PFSK-1 (cell line): ENCODE data around the gene AATF.

Experiments used
- FOXP2 ChIP-seq: optimal IDR thresholded peaks from 2 replicates; pipeline ENCODE3; 2011; ENCODE audit warnings: borderline replicate concordance, control low read depth, inconsistent platforms; ENCODE audit not compliant: insufficient read depth; ENCODE audit errors: extremely low read length, extremely low read depth
- POLR2AphosphoS5 ChIP-seq: IDR thresholded peaks from 2 replicates; pipeline ENCODE4 v1.6.1; 2012; ENCODE audit warnings: low read depth, mild to moderate bottlenecking, control low read depth, low read length, moderate library complexity
- REST ChIP-seq, 2 experiments: IDR thresholded peaks; 2 replicates each; pipeline versions ENCODE4 v1.6.1 to v1.8.0; 2011 to 2012; ENCODE audit warnings: low read depth in 2 of 2, low read length in 2 of 2, control low read depth in 1 of 2, inconsistent platforms in 1 of 2, mild to moderate bottlenecking in 1 of 2, moderate library complexity in 1 of 2; ENCODE audit not compliant: insufficient read depth in 1 of 2
- SIN3A ChIP-seq: IDR thresholded peaks from 2 replicates; pipeline ENCODE4 v1.6.1; 2012; ENCODE audit warnings: mild to moderate bottlenecking, low read length, moderate library complexity, borderline replicate concordance; ENCODE audit not compliant: insufficient read depth
- TAF1 ChIP-seq: IDR thresholded peaks from 2 replicates; pipeline ENCODE4 v1.6.1; 2012; ENCODE audit warnings: low read length, control low read depth, borderline replicate concordance; ENCODE audit not compliant: insufficient read depth

The AATF gene

GRCh38 chr17:37047631-37048104, 98.9 kb downstream of the AATF start:
- TF ChIP-seq SIN3A (no peak), REST (IDR thresholded peaks at IDR 0.05; ENCODE audit: insufficient read depth in 1 of 2, low read depth in 2 of 2, low read length in 2 of 2) (0 out of 4 replicates have a peak, but pooled peaks of 1 of the 2 experiments have one; percentile 19)

- TF ChIP-seq REST (IDR thresholded peaks at IDR 0.05; ENCODE audit: insufficient read depth in 1 of 2, low read depth in 2 of 2, low read length in 2 of 2) (no peak), FOXP2 (no peak), SIN3A (no peak), TAF1 (no peak), POLR2AphosphoS5 (no peak)
Measured at GRCh38 chr17:37048811-37049210, 100.1 kb downstream of the AATF start.

- TF ChIP-seq POLR2AphosphoS5 (no peak), FOXP2 (no peak), SIN3A (no peak), REST (IDR thresholded peaks at IDR 0.05; ENCODE audit: insufficient read depth in 1 of 2, low read depth in 2 of 2, low read length in 2 of 2) (no peak), TAF1 (no peak)
Measured at GRCh38 chr17:37050920-37051319, 102.2 kb downstream of the AATF start.

GRCh38 chr17:37051381-37051780, 102.6 kb downstream of the AATF start:
- TF ChIP-seq POLR2AphosphoS5 = no peak
- TF ChIP-seq REST (IDR thresholded peaks at IDR 0.05; ENCODE audit: insufficient read depth in 1 of 2, low read depth in 2 of 2, low read length in 2 of 2) = no peak
- TF ChIP-seq SIN3A = no peak
- no peak for TF ChIP-seq FOXP2
- no peak for TF ChIP-seq TAF1

- TF ChIP-seq FOXP2 (no peak), POLR2AphosphoS5 (no peak), REST (IDR thresholded peaks at IDR 0.05; ENCODE audit: insufficient read depth in 1 of 2, low read depth in 2 of 2, low read length in 2 of 2) (no peak), SIN3A (no peak), TAF1 (no peak)
Measured at GRCh38 chr17:37051833-37052232, 103.1 kb downstream of the AATF start.
